DMS53 (cell line): ENCODE data around the gene SLC24A4.

Experiments
- DNase-seq: peaks from one replicate; lab custom pipeline; 2025; lab: John Stamatoyannopoulos, UW

Gene SLC24A4

GRCh38 chr14:92458136-92459029, 135.4 kb downstream of the SLC24A4 start:
- DNase-seq, result no peak

- no peak for DNase-seq
Measured at GRCh38 chr14:92459030-92459949, 136.3 kb downstream of the SLC24A4 start.

GRCh38 chr14:92459950-92460421, 137.0 kb downstream of the SLC24A4 start:
- no peak for DNase-seq

- DNase-seq, result no peak
Measured at GRCh38 chr14:92460541-92460915, 137.6 kb downstream of the SLC24A4 start.

- no peak for DNase-seq
Measured at GRCh38 chr14:92460916-92461579, 138.1 kb downstream of the SLC24A4 start.

- no peak for DNase-seq
Measured at GRCh38 chr14:92461891-92462290, 138.9 kb downstream of the SLC24A4 start.

GRCh38 chr14:92462568-92462967, 139.6 kb downstream of the SLC24A4 start:
- no peak for DNase-seq

- DNase-seq, result no peak
Measured at GRCh38 chr14:92463141-92463540, 140.2 kb downstream of the SLC24A4 start.

- no peak for DNase-seq
Measured at GRCh38 chr14:92464156-92464555, 141.2 kb downstream of the SLC24A4 start.

- DNase-seq, result no peak
Measured at GRCh38 chr14:92464716-92465115, 141.8 kb downstream of the SLC24A4 start.

- DNase-seq, result no peak
Measured at GRCh38 chr14:92465353-92466055, 142.5 kb downstream of the SLC24A4 start.

- no peak for DNase-seq
Measured at GRCh38 chr14:92466059-92466458, 143.1 kb downstream of the SLC24A4 start.

GRCh38 chr14:92469515-92469914, 146.6 kb downstream of the SLC24A4 start:
- DNase-seq, result no peak

- no peak for DNase-seq
Measured at GRCh38 chr14:92470215-92470614, 147.2 kb downstream of the SLC24A4 start.

GRCh38 chr14:92470811-92471210, 147.8 kb downstream of the SLC24A4 start:
- DNase-seq, result no peak

GRCh38 chr14:92471919-92472318, 149.0 kb downstream of the SLC24A4 start:
- peak; percentile 80 for DNase-seq

- no peak for DNase-seq
Measured at GRCh38 chr14:92472860-92473259, 149.9 kb downstream of the SLC24A4 start.

GRCh38 chr14:92473261-92473968, 150.4 kb downstream of the SLC24A4 start:
- no peak for DNase-seq

GRCh38 chr14:92473969-92474535, 151.1 kb downstream of the SLC24A4 start:
- DNase-seq, result no peak

- DNase-seq, result no peak
Measured at GRCh38 chr14:92475037-92475436, 152.1 kb downstream of the SLC24A4 start.
